OCI-LY3 (cell line): Measurements from ENCODE around the gene PHPT1.

ENCODE experiments used
- H2AFZ ChIP-seq: fragments of 200-600, 300-600 bp; shearing (Covaris generic); 2 replicates; pipeline ENCODE4 v1.6.0; 2014; ENCODE audit warnings: antibody characterized with exemption, low read depth, low read length
- H3K27ac ChIP-seq: fragments of 200-600, 300-600 bp; sonication (generic); 2 replicates; pipeline ENCODE4 v1.5.1; 2014; ENCODE audit warnings: mild to moderate bottlenecking, low read length, moderate library complexity, mixed read lengths
- H3K27me3 ChIP-seq: fragments of 200-600, 300-600 bp; sonication (generic); 2 replicates; pipeline ENCODE4 v1.6.1; 2014; ENCODE audit warnings: low read depth, low read length, mixed read lengths
- H3K36me3 ChIP-seq: fragments of 200-600, 300-600 bp; sonication (generic); replicated peaks from 2 replicates; pipeline ENCODE3; 2014; ENCODE audit warnings: low read depth, low read length, mixed read lengths
- H3K4me1 ChIP-seq: fragments of 300-600, 200-600 bp; sonication (generic); 2 replicates; pipeline ENCODE4 v1.6.1; 2014; ENCODE audit warnings: low read length, mixed read lengths
- H3K4me2 ChIP-seq: fragments of 200-600, 300-600 bp; sonication (generic); 2 replicates; pipeline ENCODE4 v1.6.1; 2014; ENCODE audit warnings: low read length, mixed read lengths
- H3K4me3 ChIP-seq: fragments of 300-600, 200-600 bp; sonication (generic); 2 replicates; pipeline ENCODE4 v1.5.1; 2014; ENCODE audit warnings: antibody characterized with exemption, mild to moderate bottlenecking, low read length, moderate library complexity
- H3K79me2 ChIP-seq: fragments of 300-600, 200-600 bp; shearing (Covaris generic); 2 replicates; pipeline ENCODE4 v1.6.1; 2014; ENCODE audit warnings: mild to moderate bottlenecking, low read length, mixed read lengths
- H3K9ac ChIP-seq: fragments of 300-600, 200-600 bp; shearing (Covaris generic); 2 replicates; pipeline ENCODE4 v1.6.0; 2014; ENCODE audit warnings: mild to moderate bottlenecking, low read length, moderate library complexity
- H3K9me3 ChIP-seq: fragments of 200-600, 300-600 bp; shearing (Covaris generic); 2 replicates; pipeline ENCODE4 v1.6.1; 2014; ENCODE audit warnings: low read length, mixed read lengths; ENCODE audit not compliant: insufficient read depth
- H4K20me1 ChIP-seq: fragments of 200-600, 300-600 bp; sonication (generic); 2 replicates; pipeline ENCODE4 v1.6.1; 2016; ENCODE audit warnings: low read length, mixed read lengths; ENCODE audit not compliant: insufficient read depth
- CTCF ChIP-seq: fragments of 200-600, 300-600 bp; sonication (generic); IDR thresholded peaks from 2 replicates; pipeline ENCODE4 v1.5.1; 2014; ENCODE audit warnings: antibody characterized with exemption, low read length, low read depth
- EZH2phosphoT487 ChIP-seq: fragments of 200-600 bp; shearing (Covaris generic); IDR thresholded peaks from 2 replicates; pipeline ENCODE4 v1.6.1; 2018; ENCODE audit warnings: antibody characterized with exemption, mixed run types, low read depth

The PHPT1 gene

GRCh38 chr9:136849960-136850865, 1.0 kb downstream of the PHPT1 start:
- no peak for TF ChIP-seq EZH2phosphoT487
- no peak for TF ChIP-seq CTCF
- Histone ChIP-seq H3K9me3 (no peaks in the 10 kb centered on the region), H3K36me3 (no peaks in the 10 kb centered on the region), H3K4me1 (peaks cover 11% of the 10 kb centered on the region; the same call in 1 of the 2 replicates), H3K27ac (no peak overlapping the region), H3K79me2 (no peaks in the 10 kb centered on the region), H3K4me2 (peak overlapping the region; percentile 91), H3K9ac (peak overlapping the region; percentile 51), H3K27me3 (no peaks in the 10 kb centered on the region), H4K20me1 (peaks cover 10% of the 10 kb centered on the region), H2AFZ (no peak overlapping the region), H3K4me3 (peak overlapping the region; percentile 82)

DNA sequence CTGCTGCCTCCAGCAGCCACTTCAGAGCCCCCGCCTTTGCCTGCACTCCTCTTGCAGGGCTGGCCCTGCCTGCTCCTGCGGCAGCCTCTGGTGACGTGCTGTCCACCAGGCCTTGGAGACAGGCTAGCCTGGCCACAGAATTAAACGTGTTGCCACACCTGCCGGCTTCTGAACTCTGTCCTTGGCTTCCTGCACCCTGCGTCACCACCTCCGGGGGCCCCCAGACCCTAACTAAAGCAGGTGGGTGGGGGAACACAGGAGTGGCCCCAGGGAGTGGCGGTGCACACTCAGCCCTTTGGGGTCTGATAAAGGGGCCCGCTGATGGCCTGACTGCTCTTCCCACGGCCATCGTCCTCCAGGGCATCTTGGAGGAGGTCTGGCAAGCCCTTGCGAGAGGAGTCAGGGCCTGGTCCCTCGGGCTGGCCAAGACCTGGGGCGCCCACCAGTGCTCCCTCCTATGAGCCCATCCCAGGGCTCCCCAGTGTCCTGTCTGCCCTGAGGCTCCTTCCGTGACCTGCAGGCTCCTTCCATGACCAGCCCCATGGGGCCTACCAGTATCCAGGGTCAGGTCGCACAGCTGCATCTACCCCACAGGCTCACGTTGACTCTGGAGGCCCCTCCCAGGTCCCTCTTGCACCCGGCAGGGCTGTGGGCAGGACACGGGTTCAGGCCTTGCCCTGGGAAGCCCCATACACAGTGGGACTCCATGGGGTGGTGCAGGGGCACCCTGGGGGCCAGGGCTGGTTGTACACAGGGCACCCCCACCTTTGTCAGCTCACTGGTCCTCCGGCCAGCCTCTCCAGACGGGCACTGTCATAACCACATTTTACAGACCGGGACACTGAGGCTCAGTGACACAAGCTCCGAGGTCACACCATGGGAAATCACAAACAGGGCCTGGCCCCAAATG, 1.9 kb downstream of the PHPT1 start:
- TF ChIP-seq EZH2phosphoT487 (no peak), CTCF (no peak)
- Histone ChIP-seq H3K9me3 (no peaks in the 10 kb centered on the region), H3K36me3 (no peaks in the 10 kb centered on the region), H3K27ac (no peak overlapping the region), H4K20me1 (peaks cover 10% of the 10 kb centered on the region), H3K79me2 (no peaks in the 10 kb centered on the region), H3K4me2 (no peak overlapping the region), H3K27me3 (no peaks in the 10 kb centered on the region), H2AFZ (no peak overlapping the region), H3K9ac (no peak overlapping the region), H3K4me1 (peaks cover 11% of the 10 kb centered on the region; the same call in 1 of the 2 replicates), H3K4me3 (no peak overlapping the region)

GRCh38 chr9:136851941-136852663, 2.9 kb downstream of the PHPT1 start, which contains the start of gene MAMDC4:
Gene MAMDC4 (plus strand): TSS chr9:136852346. CDS start chr9:136852417, 71 bp downstream.
- no peak within 1 kb of the TSS for H2AFZ ChIP-seq
- no peaks in the 10 kb centered on the region for H3K27me3 ChIP-seq
- H3K4me2 ChIP-seq = no peak within 1 kb of the TSS
- H3K4me1 ChIP-seq = peaks cover 11% of the 10 kb centered on the region; the same call in 1 of the 2 replicates
- H3K79me2 ChIP-seq = no peaks in the 10 kb centered on the region
- H4K20me1 ChIP-seq = peaks cover 14% of the 10 kb centered on the region
- no peak within 1 kb of the TSS for H3K9ac ChIP-seq
- TF ChIP-seq CTCF = no peak
- no peak for TF ChIP-seq EZH2phosphoT487
- H3K4me3 ChIP-seq = no peak within 1 kb of the TSS
- H3K27ac ChIP-seq = no peak within 1 kb of the TSS
- no peaks in the 10 kb centered on the region for H3K9me3 ChIP-seq
- H3K36me3 ChIP-seq = no peaks in the 10 kb centered on the region
